GM12878 (cell line): ENCODE results near the gene MRTFB. TPM values are rescaled to one million over a fixed set of nuclear protein-coding genes. Genes with fewer than 3 reads are reported as not detected.

ENCODE experiments used
- BCL11A ChIP-seq: IDR thresholded peaks from 2 replicates; pipeline ENCODE4 v1.6.1; 2011; ENCODE audit warnings: low read depth, low read length
- BCL3 ChIP-seq: IDR thresholded peaks from 2 replicates; pipeline ENCODE4 v1.6.1; 2011; ENCODE audit warnings: borderline replicate concordance, low read depth, mild to moderate bottlenecking, moderate library complexity, low read length; ENCODE audit not compliant: insufficient read depth, poor library complexity, severe bottlenecking
- CEBPB ChIP-seq, 2 experiments: fragments of 150-350 bp in 1 of 2; IDR thresholded peaks; 2 replicates each; pipeline ENCODE4 v1.6.1; 2012 to 2014; ENCODE audit warnings: low read depth in 2 of 2, low read length in 2 of 2, borderline replicate concordance in 1 of 2, inconsistent platforms in 1 of 2
- CHD2 ChIP-seq: IDR thresholded peaks from 2 replicates; pipeline ENCODE4 v1.6.1; 2011; ENCODE audit warnings: low read depth, low read length, improper control_type of control experiment, borderline replicate concordance
- CREM ChIP-seq: IDR thresholded peaks from 2 replicates; pipeline ENCODE4 v1.6.1; 2014; ENCODE audit warnings: antibody characterized with exemption, low read depth
- CTCF ChIP-seq, 3 experiments: IDR thresholded peaks in 2 of 3; conservative IDR thresholded peaks in 1 of 3; 2 replicates each; pipeline ENCODE4 v1.5.1; 2011; ENCODE audit warnings: low read depth in 3 of 3, low read length in 3 of 3, mild to moderate bottlenecking in 3 of 3, control low read depth in 2 of 3, moderate library complexity in 2 of 3, inconsistent platforms in 1 of 3, mixed read lengths in 1 of 3; ENCODE audit not compliant: control insufficient read depth in 2 of 3, insufficient read depth in 1 of 3; ENCODE audit errors: extremely low read depth in 1 of 3
- CUX1 ChIP-seq: IDR thresholded peaks from 2 replicates; pipeline ENCODE4 v1.6.1; 2012; ENCODE audit warnings: improper control_type of control experiment, low read depth, low read length; ENCODE audit not compliant: insufficient replicate concordance
- E2F4 ChIP-seq: IDR thresholded peaks from 2 replicates; pipeline ENCODE4 v1.6.1; 2012; ENCODE audit warnings: low read depth, low read length, improper control_type of control experiment
- ELK1 ChIP-seq: IDR thresholded peaks from 2 replicates; pipeline ENCODE4 v1.6.1; 2012; ENCODE audit warnings: low read depth, low read length, improper control_type of control experiment
- IRF3 ChIP-seq: fragments of 450-650 bp; IDR thresholded peaks from 2 replicates; pipeline ENCODE4 v1.6.1; 2014; ENCODE audit warnings: mild to moderate bottlenecking
- KDM1A ChIP-seq: fragments of 200-600 bp; sonication (generic); IDR thresholded peaks from 2 replicates; pipeline ENCODE4 v1.6.1; 2016; ENCODE audit warnings: borderline replicate concordance
- NBN ChIP-seq: fragments of 450-650 bp; IDR thresholded peaks from 2 replicates; pipeline ENCODE4 v1.6.1; 2016
- SRF ChIP-seq, 2 experiments: IDR thresholded peaks; 2 replicates each; pipeline ENCODE4 v1.6.1; 2011; ENCODE audit warnings: low read depth in 2 of 2, low read length in 2 of 2, mild to moderate bottlenecking in 1 of 2, moderate library complexity in 1 of 2
- STAT1 ChIP-seq: fragments of 450-650 bp; conservative IDR thresholded peaks from 2 replicates; pipeline ENCODE4 v1.6.1; 2014; ENCODE audit warnings: antibody characterized with exemption, mild to moderate bottlenecking
- ZNF217 ChIP-seq: fragments of 450-650 bp; IDR thresholded peaks from 2 replicates; pipeline ENCODE4 v1.6.1; 2017; ENCODE audit warnings: antibody characterized with exemption, mild to moderate bottlenecking
- ZSCAN29 ChIP-seq: fragments of 450-650 bp; IDR thresholded peaks from 2 replicates; pipeline ENCODE4 v1.6.1; 2017; ENCODE audit warnings: mild to moderate bottlenecking, moderate library complexity
- polyA plus RNA-seq, 11 experiments: library from polyadenylated mRNA; depleted of rRNA in 4 of 11; unstranded in 6 of 11; stranded (reverse) in 5 of 11; fragments of >200 nt; fragmentation: Nextera tagmentation in 4 of 11; fragmentation: Illumina TruSeq in 1 of 11; extraction: Ambion mirVana in 4 of 11; extraction: Trizol in 1 of 11; gene quantifications; 1 replicate in 1 of 11; 2 replicates in 10 of 11; pipeline versions ENCODE4 v1.2.1 to v1.2.3, GENCODE V29; 2011 to 2016; ENCODE audit warnings: inconsistent platforms in 2 of 11, missing spikeins in 2 of 11, low read depth in 1 of 11
- total RNA-seq, 4 experiments: library from RNA; depleted of rRNA in 3 of 4; stranded (reverse); fragments of >200 nt in 3 of 4; fragmentation: Illumina TruSeq in 1 of 4; extraction: Trizol in 1 of 4; gene quantifications; 2 replicates each; pipeline versions ENCODE4 v1.2.1 to v1.2.3, GENCODE V29; 2013 to 2021

Gene MRTFB
- total and polyA plus RNA-seq, 10 of the 15 experiments (the other 5 are each of a cell fraction or from before 2014, with no cell fraction given): 2.1 to 14.3 (median 8.0) TPM

- TF ChIP-seq CTCF (IDR thresholded peaks at IDR 0.05 in 2 of 3, conservative IDR thresholded peaks at IDR 0.05 in 1 of 3; ENCODE audit: control insufficient read depth in 2 of 3, extremely low read depth in 1 of 3, insufficient read depth in 1 of 3, low read depth in 3 of 3, low read length in 3 of 3): no peak
- 0 out of 2 replicates have a peak, but pooled peaks have one; percentile 9 for TF ChIP-seq CHD2
- TF ChIP-seq ELK1: no peak
- no peak for TF ChIP-seq CEBPB (IDR thresholded peaks at IDR 0.05; ENCODE audit: borderline replicate concordance in 1 of 2, low read depth in 2 of 2, low read length in 2 of 2)
- no peak for TF ChIP-seq NBN
- no peak for TF ChIP-seq BCL11A
- TF ChIP-seq SRF (IDR thresholded peaks at IDR 0.05; ENCODE audit: low read depth in 2 of 2, low read length in 2 of 2): no peak
- no peak for TF ChIP-seq E2F4
- TF ChIP-seq KDM1A: no peak
- TF ChIP-seq ZSCAN29: 0 out of 2 replicates have a peak, but pooled peaks have one; percentile 56
- no peak for TF ChIP-seq CUX1
- TF ChIP-seq ZNF217: no peak
- no peak for TF ChIP-seq STAT1
- TF ChIP-seq CREM: no peak
- TF ChIP-seq IRF3: no peak
- no peak for TF ChIP-seq BCL3
Measured at GRCh38 chr16:14302399-14303181, 231.5 kb downstream of the MRTFB start (continued).
